Activated effector memory CD4-positive, alpha-beta T cell treated with anti-CD3 and anti-CD28 coated beads, Interleukin-2, amount 50 U/mL, for 16 hours (primary cell): ENCODE results near the gene TMPRSS15.
"Not testable (repeated sequence)": the region's sequence is repeated elsewhere in the genome, so short reads cannot be mapped to it uniquely, and the experiment has no call there.

Experiments
- DNase-seq: peaks from one replicate; pipeline ENCODE4 v3.0.0-alpha.2; 2020

The TMPRSS15 gene

GRCh38 chr21:18403735-18404450, at the start of gene TMPRSS15:
Gene TMPRSS15 (minus strand): TSS chr21:18403785. CDS start chr21:18403622, 163 bp downstream.
- DNase-seq = no peak

- DNase-seq = no peak
These were observed 48.1 kb upstream of the TMPRSS15 start for GRCh38 chr21:18451670-18452069.

GRCh38 chr21:18449605-18450550, 46.3 kb upstream of the TMPRSS15 start:
- no peak for DNase-seq

- DNase-seq = no peak
These were observed 40.1 kb upstream of the TMPRSS15 start for GRCh38 chr21:18443701-18444100.

GRCh38 chr21:18443085-18443484, 39.5 kb upstream of the TMPRSS15 start:
- no peak for DNase-seq

GRCh38 chr21:18430341-18430740, 26.8 kb upstream of the TMPRSS15 start:
- DNase-seq = no peak

GRCh38 chr21:18424276-18424675, 20.7 kb upstream of the TMPRSS15 start:
- DNase-seq = no peak

GRCh38 chr21:18417141-18417790, 13.7 kb upstream of the TMPRSS15 start:
- no peak for DNase-seq

GRCh38 chr21:18411565-18411964, 8.0 kb upstream of the TMPRSS15 start:
- no peak for DNase-seq

- DNase-seq = no peak
These were observed 6.0 kb upstream of the TMPRSS15 start for GRCh38 chr21:18409579-18409978.

- no peak for DNase-seq
These were observed 4.7 kb downstream of the TMPRSS15 start for GRCh38 chr21:18398843-18399242.

- DNase-seq = no peak
These were observed 15.6 kb downstream of the TMPRSS15 start for GRCh38 chr21:18387994-18388393.

GRCh38 chr21:18384771-18385170, 18.8 kb downstream of the TMPRSS15 start:
- no peak for DNase-seq

- DNase-seq = not testable (repeated sequence)
These were observed 20.5 kb downstream of the TMPRSS15 start for GRCh38 chr21:18382934-18383619.

GRCh38 chr21:18382141-18382540, 21.4 kb downstream of the TMPRSS15 start:
- no peak for DNase-seq

- no peak for DNase-seq
These were observed 30.0 kb downstream of the TMPRSS15 start for GRCh38 chr21:18373606-18374005.

- no peak for DNase-seq
These were observed 33.3 kb downstream of the TMPRSS15 start for GRCh38 chr21:18370301-18370700.

- no peak for DNase-seq
These were observed 34.5 kb downstream of the TMPRSS15 start for GRCh38 chr21:18369115-18369514.

GRCh38 chr21:18368205-18368604, 35.4 kb downstream of the TMPRSS15 start:
- no peak for DNase-seq

- no peak for DNase-seq
These were observed 46.8 kb downstream of the TMPRSS15 start for GRCh38 chr21:18356801-18357200.

- DNase-seq = no peak
These were observed 48.6 kb downstream of the TMPRSS15 start for GRCh38 chr21:18354947-18355346.

GRCh38 chr21:18350216-18350615, 53.4 kb downstream of the TMPRSS15 start:
- DNase-seq = no peak

- DNase-seq = no peak
These were observed 54.1 kb downstream of the TMPRSS15 start for GRCh38 chr21:18349468-18349867.
